Left ventricle myocardium inferior (tissue), 1 donor: Measurements from ENCODE around the gene CNOT8. TPM values are rescaled to one million over a fixed set of nuclear protein-coding genes. Genes with fewer than 3 reads are reported as not detected.
"Not testable (repeated sequence)": the region's sequence is repeated elsewhere in the genome, so short reads cannot be mapped to it uniquely, and the experiment has no call there.

ENCODE experiments used
- DNase-seq: peaks from one replicate; pipeline ENCODE4 v3.0.0-alpha.2; 2020
- H3K27ac ChIP-seq: fragments of 200-600 bp; replicated peaks from 2 replicates; pipeline ENCODE4 v1.8.0; 2021
- H3K27me3 ChIP-seq: fragments of 200-600 bp; 2 replicates; pipeline ENCODE4 v1.8.0; 2021; ENCODE audit warnings: low read depth
- H3K36me3 ChIP-seq: fragments of 200-600 bp; 2 replicates; pipeline ENCODE4 v1.8.0; 2021
- H3K4me1 ChIP-seq: fragments of 200-600 bp; 2 replicates; pipeline ENCODE4 v1.8.0; 2021
- H3K4me3 ChIP-seq: fragments of 200-600 bp; 2 replicates; pipeline ENCODE4 v1.8.0; 2021; ENCODE audit warnings: mild to moderate bottlenecking, moderate library complexity
- H3K9me3 ChIP-seq: fragments of 200-600 bp; replicated peaks from 2 replicates; pipeline ENCODE4 v1.8.0; 2021
- intact Hi-C: fragments of 100-400 bp; cut with micrococcal nuclease; formaldehyde crosslinking; loops from one replicate; pipeline ENCODE4 v1.11.0; 2022
- total RNA-seq: library from RNA; stranded (reverse); fragmentation: NEBNext Ultra II Directional; extraction: Animal tissue kit (Norgen Biotek cat#: 25700); gene quantifications from one replicate; pipeline ENCODE4 v1.2.1, GENCODE V29; 2021
- TF ChIP-seq, protein P1 (sequence below): fragments of 200-600 bp; IDR thresholded peaks from 2 replicates; pipeline ENCODE4 v1.8.0; 2021; ENCODE audit warnings: antibody characterized with exemption, mild to moderate bottlenecking, borderline replicate concordance
- donor health status: DM: no; HTN: yes; CAD: no; lungs with severe emphysema.

The CNOT8 gene
- total RNA-seq, 1 donor from 2014 or later, result 23.3 TPM

DNA sequence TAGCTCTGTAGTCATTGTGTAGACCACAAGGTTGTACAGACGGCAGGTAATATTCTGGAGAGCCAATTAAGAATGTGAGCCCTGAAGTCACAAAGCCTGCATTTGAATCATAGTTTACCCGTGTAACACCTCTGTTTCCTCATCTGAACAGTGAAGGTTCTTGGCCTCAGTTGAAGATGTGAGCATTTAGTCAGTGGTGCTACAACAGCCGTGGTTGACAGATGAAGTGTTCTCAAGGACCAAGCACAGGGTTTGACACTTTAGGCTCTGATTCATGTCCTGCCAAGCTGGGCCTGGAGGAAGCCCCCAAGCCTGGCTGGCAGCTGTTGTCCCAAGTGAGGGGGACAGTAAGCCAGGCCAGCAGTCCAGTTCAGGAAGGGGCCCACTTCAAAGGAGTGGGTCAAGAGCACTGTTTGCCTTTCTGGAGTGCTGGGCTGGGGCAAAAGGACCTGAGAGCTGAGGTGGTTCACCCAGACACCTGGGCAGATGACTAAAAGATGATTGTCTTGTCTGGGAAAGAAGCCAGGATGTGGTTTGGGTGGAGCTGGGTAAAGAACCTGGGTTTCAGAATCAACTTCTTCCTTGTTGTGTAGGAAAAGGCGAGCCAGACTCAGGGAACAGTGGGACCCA, 28.7 kb upstream of the CNOT8 start:
- Histone ChIP-seq H3K9me3 (no peaks in the 10 kb centered on the region), H3K4me3 (no peak overlapping the region), H3K27me3 (no peaks in the 10 kb centered on the region), H3K27ac (no peak overlapping the region), H3K36me3 (peaks cover 61% of the 10 kb centered on the region), H3K4me1 (peaks cover 7% of the 10 kb centered on the region)
- no peak for DNase-seq
- intact Hi-C loops, result no loop called here
- TF ChIP-seq, protein P1, sequence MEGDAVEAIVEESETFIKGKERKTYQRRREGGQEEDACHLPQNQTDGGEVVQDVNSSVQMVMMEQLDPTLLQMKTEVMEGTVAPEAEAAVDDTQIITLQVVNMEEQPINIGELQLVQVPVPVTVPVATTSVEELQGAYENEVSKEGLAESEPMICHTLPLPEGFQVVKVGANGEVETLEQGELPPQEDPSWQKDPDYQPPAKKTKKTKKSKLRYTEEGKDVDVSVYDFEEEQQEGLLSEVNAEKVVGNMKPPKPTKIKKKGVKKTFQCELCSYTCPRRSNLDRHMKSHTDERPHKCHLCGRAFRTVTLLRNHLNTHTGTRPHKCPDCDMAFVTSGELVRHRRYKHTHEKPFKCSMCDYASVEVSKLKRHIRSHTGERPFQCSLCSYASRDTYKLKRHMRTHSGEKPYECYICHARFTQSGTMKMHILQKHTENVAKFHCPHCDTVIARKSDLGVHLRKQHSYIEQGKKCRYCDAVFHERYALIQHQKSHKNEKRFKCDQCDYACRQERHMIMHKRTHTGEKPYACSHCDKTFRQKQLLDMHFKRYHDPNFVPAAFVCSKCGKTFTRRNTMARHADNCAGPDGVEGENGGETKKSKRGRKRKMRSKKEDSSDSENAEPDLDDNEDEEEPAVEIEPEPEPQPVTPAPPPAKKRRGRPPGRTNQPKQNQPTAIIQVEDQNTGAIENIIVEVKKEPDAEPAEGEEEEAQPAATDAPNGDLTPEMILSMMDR, result no peak

DNA sequence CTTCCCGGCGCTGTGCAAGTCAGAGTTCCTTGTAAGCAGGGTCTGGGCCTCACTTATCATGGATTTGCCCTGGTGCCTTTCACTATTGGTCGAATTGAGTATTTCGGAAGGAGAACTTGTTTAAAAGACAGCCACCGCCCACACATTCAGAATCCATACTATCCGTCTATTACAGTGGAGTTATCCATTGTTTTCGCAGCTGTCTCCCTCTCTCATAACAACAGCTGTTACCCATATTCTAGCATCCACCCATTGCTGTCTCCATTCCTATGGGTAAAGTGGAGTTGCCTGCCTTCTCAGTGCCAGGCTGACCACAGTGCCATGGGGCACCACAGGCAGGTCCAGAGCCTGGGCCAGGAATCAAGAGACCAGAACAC, 28.2 kb upstream of the CNOT8 start:
- peaks cover 12% of the 10 kb centered on the region for H3K4me1 ChIP-seq
- intact Hi-C loops, result no loop called here
- H3K4me3 ChIP-seq, result no peak overlapping the region
- H3K27ac ChIP-seq, result no peak overlapping the region
- TF ChIP-seq, protein P1, result no peak
- DNase-seq, result no peak
- H3K9me3 ChIP-seq, result no peaks in the 10 kb centered on the region
- peaks cover 60% of the 10 kb centered on the region for H3K36me3 ChIP-seq
- H3K27me3 ChIP-seq, result no peaks in the 10 kb centered on the region

DNA sequence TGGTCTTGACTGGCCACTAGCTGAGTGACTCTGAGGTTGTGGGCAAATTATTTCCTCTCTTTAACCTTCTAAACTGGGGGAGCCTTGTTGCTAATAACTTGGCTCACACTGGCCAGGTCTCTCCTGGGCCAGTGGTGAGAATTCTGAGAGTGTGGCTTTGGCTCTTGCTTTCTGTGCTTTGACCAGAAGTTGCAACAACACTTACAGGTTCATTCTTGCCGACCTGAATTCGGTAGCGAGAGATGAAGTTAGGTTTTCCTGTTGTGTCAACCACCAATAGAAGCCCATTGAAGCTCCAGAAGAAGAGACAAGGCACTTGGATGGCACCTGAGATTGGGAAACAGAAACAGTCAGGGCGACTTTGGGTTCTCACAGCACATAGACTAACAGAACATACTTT, 27.8 kb upstream of the CNOT8 start:
- DNase-seq, result no peak
- TF ChIP-seq, protein P1, result no peak
- H3K27me3 ChIP-seq, result no peaks in the 10 kb centered on the region
- intact Hi-C loops, result no loop called here
- H3K9me3 ChIP-seq, result no peaks in the 10 kb centered on the region
- H3K36me3 ChIP-seq, result peaks cover 59% of the 10 kb centered on the region
- H3K27ac ChIP-seq, result no peak overlapping the region
- peaks cover 16% of the 10 kb centered on the region for H3K4me1 ChIP-seq
- H3K4me3 ChIP-seq, result no peak overlapping the region

DNA sequence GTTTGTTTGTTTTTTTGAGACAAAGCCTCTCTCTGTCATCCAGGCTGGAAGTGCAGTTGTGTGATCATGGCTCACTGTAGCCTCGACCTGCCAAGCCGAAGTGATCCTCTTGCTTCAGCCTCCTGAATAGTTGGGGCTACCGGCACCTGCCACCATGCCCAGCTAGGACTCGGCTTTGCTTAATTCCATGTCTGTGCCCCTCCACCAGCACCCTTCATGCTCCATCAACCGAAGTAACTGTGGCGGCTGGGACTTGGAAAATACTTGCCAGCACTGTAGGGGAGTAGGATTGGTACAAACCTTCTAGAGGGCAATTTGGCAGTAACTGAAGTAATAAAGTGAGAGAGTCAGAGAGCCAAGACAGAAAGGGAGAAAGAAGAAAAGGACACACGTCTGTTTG, 27.0 kb upstream of the CNOT8 start:
- peaks cover 57% of the 10 kb centered on the region for H3K36me3 ChIP-seq
- TF ChIP-seq, protein P1, result no peak

DNA sequence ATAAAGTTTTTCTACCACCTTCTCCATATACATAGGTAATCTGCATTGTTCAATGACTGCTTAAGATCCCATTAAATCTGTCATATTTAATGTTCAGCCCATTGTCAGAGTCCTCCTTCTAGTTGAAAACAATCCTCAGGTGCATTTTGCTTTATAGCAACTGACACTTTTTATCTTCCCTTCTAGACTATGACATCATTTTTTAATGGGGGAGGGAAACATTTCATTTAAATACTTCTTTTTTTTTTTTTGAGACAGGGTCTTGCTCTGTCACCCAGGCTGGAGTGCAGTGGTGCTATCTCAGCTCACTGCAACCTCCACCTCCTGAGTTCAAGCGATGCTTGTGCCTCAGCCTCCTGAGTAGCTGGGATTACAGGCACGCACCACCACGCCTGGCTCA, 25.6 kb upstream of the CNOT8 start:
- intact Hi-C loops, H3K4me3 ChIP-seq, H3K27ac ChIP-seq, DNase-seq, H3K9me3 ChIP-seq, H3K27me3 ChIP-seq: not testable (repeated sequence)
- Histone ChIP-seq H3K36me3 (peaks cover 60% of the 10 kb centered on the region), H3K4me1 (peaks cover 23% of the 10 kb centered on the region)

More for the DNA sequence above, 27.0 kb upstream of the CNOT8 start:
- H3K4me1 ChIP-seq, result peaks cover 23% of the 10 kb centered on the region
- DNase-seq, result no peak
- no peak overlapping the region for H3K4me3 ChIP-seq
- intact Hi-C loops, result no loop called here
- no peak overlapping the region for H3K27ac ChIP-seq
- no peaks in the 10 kb centered on the region for H3K9me3 ChIP-seq
- H3K27me3 ChIP-seq, result no peaks in the 10 kb centered on the region

DNA sequence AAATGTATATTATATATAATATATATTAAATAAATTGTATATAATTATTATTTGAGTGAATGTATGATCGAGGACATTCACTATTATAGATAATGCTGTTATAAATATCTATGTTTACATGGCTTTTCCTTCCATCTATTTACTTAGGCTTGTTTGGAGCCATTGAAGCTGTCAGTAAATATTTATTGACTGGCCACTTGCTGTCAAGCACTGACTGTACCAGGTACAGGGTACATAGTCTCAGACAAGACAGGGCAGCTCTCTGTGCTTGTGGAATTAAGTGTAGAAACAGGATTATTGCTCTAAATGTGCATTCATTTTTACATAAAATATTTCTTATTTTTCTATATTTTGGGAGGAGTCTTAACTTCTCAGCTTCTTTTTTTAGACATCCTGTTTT, 24.4 kb upstream of the CNOT8 start:
- no peak for DNase-seq
- no peaks in the 10 kb centered on the region for H3K27me3 ChIP-seq
- H3K9me3 ChIP-seq, result no peaks in the 10 kb centered on the region
- peaks cover 58% of the 10 kb centered on the region for H3K36me3 ChIP-seq
- no peak overlapping the region for H3K4me3 ChIP-seq
- intact Hi-C loops, result no loop called here
- TF ChIP-seq, protein P1, result no peak
- H3K27ac ChIP-seq, result peak overlapping the region; percentile 73
- peaks cover 23% of the 10 kb centered on the region for H3K4me1 ChIP-seq

DNA sequence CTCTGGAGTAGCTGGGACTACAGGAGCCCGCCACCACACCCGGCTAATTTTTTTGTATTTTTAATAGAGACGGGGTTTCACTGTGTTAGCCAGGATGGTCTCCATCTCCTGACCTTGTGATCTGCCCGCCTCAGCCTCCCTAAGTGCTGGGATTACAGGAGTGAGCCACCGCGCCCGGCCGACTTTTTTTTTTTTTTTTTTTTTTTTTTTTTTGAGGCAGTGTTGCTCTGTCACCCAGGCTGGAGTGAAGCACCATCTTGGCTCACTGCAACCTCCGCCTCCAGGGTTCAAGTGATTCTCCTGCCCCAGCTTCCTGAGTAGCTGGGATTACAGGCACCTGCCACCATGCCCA, 22.8 kb upstream of the CNOT8 start:
- DNase-seq, result not testable (repeated sequence)

More for the DNA sequence above, 22.8 kb upstream of the CNOT8 start:
- Histone ChIP-seq H3K27ac (peak overlapping the region; percentile 73), H3K36me3 (peaks cover 42% of the 10 kb centered on the region), H3K4me1 (peaks cover 26% of the 10 kb centered on the region)
- intact Hi-C loops, H3K4me3 ChIP-seq, H3K27me3 ChIP-seq, H3K9me3 ChIP-seq: not testable (repeated sequence)
